Ascending aorta (tissue), 2 donors: Measurements from ENCODE around the gene RIMBP2. TPM values are rescaled to one million over a fixed set of nuclear protein-coding genes. Genes with fewer than 3 reads are reported as not detected.

Experiments used
- DNase-seq, 2 donors: peaks; one replicate each; pipeline ENCODE4 v3.0.0-alpha.2; 2019; ENCODE audit warnings: low spot score in 2 of 2
- H3K27ac ChIP-seq, 2 donors: fragments of 200-600 bp; sonication (generic); one replicate each; pipeline ENCODE4 v1.5.1; 2016 to 2017; ENCODE audit warnings: mild to moderate bottlenecking in 1 of 2
- H3K27me3 ChIP-seq: fragments of 200-600 bp; sonication (generic); one replicate; pipeline ENCODE4 v1.5.1; 2017
- H3K36me3 ChIP-seq, 2 donors: fragments of 200-600 bp; sonication (generic); one replicate each; pipeline ENCODE4 v1.5.1; 2016
- H3K4me1 ChIP-seq, 2 donors: fragments of 200-600 bp; sonication (generic); one replicate each; pipeline ENCODE4 v1.5.1; 2016 to 2017; ENCODE audit warnings: mild to moderate bottlenecking in 1 of 2
- H3K4me3 ChIP-seq, 2 donors: fragments of 200-600 bp; sonication (generic); one replicate each; pipeline ENCODE4 v1.5.1; 2016 to 2017; ENCODE audit warnings: mild to moderate bottlenecking in 1 of 2
- H3K9me3 ChIP-seq, 2 donors: fragments of 200-600 bp; sonication (generic); one replicate each; pipeline ENCODE4 v1.5.1; 2016
- CTCF ChIP-seq, 3 experiments: fragments of 200-600 bp in 2 of 3; fragments of 450-650 bp in 1 of 3; sonication (generic) in 2 of 3; IDR thresholded peaks; one replicate each; pipeline ENCODE4 v1.5.1; 2016 to 2019; ENCODE audit warnings: antibody characterized with exemption in 3 of 3, mild to moderate bottlenecking in 1 of 3, moderate library complexity in 1 of 3
- intact Hi-C: fragments of 100-400 bp; cut with DNase I; formaldehyde crosslinking; loops from one replicate; pipeline ENCODE4 v1.15.1; 2023
- total RNA-seq: library from RNA; depleted of rRNA; stranded (reverse); fragments of >200 nt; gene quantifications from one replicate; pipeline ENCODE4 v1.1.0, GENCODE V29; 2016

The RIMBP2 gene
- total RNA-seq, 1 donor from 2014 or later = not detected

GRCh38 chr12:130707571-130707891 is 8.6 kb downstream of the RIMBP2 start:
- no peak for TF ChIP-seq CTCF (IDR thresholded peaks at IDR 0.05)
- no peaks in the 10 kb centered on the region for H3K36me3 ChIP-seq
- H3K27ac ChIP-seq = no peak overlapping the region
- DNase-seq = no peak
- H3K4me3 ChIP-seq = no peak overlapping the region
- no peaks in the 10 kb centered on the region for H3K9me3 ChIP-seq
- no peaks in the 10 kb centered on the region for H3K4me1 ChIP-seq
- intact Hi-C loops = no loop called here
- no peaks in the 10 kb centered on the region for H3K27me3 ChIP-seq

GRCh38 chr12:130706885-130707570 is 9.1 kb downstream of the RIMBP2 start:
- Histone ChIP-seq H3K36me3 (no peaks in the 10 kb centered on the region), H3K4me1 (no peaks in the 10 kb centered on the region), H3K9me3 (no peaks in the 10 kb centered on the region), H3K27me3 (no peaks in the 10 kb centered on the region), H3K27ac (no peak overlapping the region), H3K4me3 (no peak overlapping the region)
- no peak for TF ChIP-seq CTCF (IDR thresholded peaks at IDR 0.05)
- intact Hi-C loops = no loop called here
- DNase-seq = no peak

- H3K27ac ChIP-seq = no peak overlapping the region
- no peaks in the 10 kb centered on the region for H3K9me3 ChIP-seq
- H3K4me3 ChIP-seq = no peak overlapping the region
- intact Hi-C loops = no loop called here
- DNase-seq = no peak
- no peaks in the 10 kb centered on the region for H3K36me3 ChIP-seq
- H3K27me3 ChIP-seq = no peaks in the 10 kb centered on the region
- TF ChIP-seq CTCF (IDR thresholded peaks at IDR 0.05) = no peak
- no peaks in the 10 kb centered on the region for H3K4me1 ChIP-seq
Observed at GRCh38 chr12:130706311-130706710, 9.8 kb downstream of the RIMBP2 start.

DNA sequence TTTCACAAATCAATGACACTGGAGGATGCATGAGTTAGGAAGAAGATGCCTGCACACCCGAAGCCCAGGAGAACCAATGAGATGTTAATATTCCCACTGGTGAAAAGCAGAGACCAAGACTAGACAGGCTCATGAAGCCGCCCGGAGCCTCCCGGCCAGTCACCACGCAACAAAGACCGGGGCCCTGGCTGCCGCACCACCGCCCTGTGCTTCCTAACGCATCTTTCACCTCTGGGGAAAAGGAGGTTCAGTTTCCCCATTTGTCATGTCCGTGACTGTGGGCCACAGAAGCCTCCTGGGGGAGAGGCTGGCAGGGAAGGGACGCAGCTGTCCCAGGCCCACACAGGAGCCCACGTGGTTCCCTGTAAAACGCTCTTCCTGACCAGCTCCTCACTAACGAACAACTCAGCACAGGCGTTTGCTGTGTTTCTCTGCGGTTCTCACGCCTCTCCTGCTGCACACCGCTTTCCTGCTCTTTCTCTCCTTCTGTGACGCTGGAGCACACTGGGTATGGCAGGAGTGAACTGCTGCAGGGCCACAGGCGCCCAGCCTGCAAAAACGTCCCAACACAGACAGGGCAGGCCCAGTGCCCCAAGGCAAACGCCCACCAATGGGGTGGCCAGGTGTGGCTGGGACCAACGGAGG is 10.8 kb downstream of the RIMBP2 start:
- Histone ChIP-seq H3K27me3 (no peaks in the 10 kb centered on the region), H3K9me3 (no peaks in the 10 kb centered on the region), H3K27ac (no peak overlapping the region), H3K4me1 (no peaks in the 10 kb centered on the region), H3K4me3 (no peak overlapping the region), H3K36me3 (no peaks in the 10 kb centered on the region)
- intact Hi-C loops = no loop called here
- DNase-seq = no peak
- no peak for TF ChIP-seq CTCF (IDR thresholded peaks at IDR 0.05)

GRCh38 chr12:130704606-130705005 is 11.5 kb downstream of the RIMBP2 start:
- Histone ChIP-seq H3K27ac (no peak overlapping the region), H3K27me3 (no peaks in the 10 kb centered on the region), H3K36me3 (no peaks in the 10 kb centered on the region), H3K4me1 (no peaks in the 10 kb centered on the region), H3K9me3 (no peaks in the 10 kb centered on the region), H3K4me3 (no peak overlapping the region)
- intact Hi-C loops = no loop called here
- no peak for DNase-seq
- TF ChIP-seq CTCF (IDR thresholded peaks at IDR 0.05) = no peak
